Measurements from ENCODE around the gene THSD7A. TPM values are rescaled to one million over a fixed set of nuclear protein-coding genes. Genes with fewer than 3 reads are reported as not detected.

THSD7A gene
- total and polyA plus RNA-seq, 9 of the 15 experiments (the other 6 are each of a cell fraction or from before 2014, with no cell fraction given), result 0.01 to 0.02 TPM; not detected in 7

DNA sequence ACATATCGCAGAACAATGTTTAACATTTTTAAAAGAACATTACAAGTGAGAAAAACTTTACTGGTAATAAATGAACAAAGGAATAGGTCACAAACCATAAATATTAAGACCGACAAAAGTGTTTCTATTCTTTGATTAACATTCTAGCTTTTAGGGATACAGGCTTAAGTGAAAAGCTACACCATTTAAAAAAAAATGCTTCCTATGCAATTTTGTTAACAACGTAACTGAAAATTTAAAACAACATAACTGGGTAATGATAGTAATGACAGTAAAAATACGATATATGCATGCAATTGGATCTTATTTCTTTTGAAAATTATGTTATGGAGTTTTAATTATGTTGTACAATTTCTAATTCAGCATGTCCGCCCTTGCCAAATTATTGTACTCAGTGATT is 49.7 kb upstream of the THSD7A start:
- BruUV-seq (replicated peaks), result no TSS peak
- no peak overlapping the region for H3K27ac ChIP-seq (ENCODE audit: extremely low read depth, low read depth, low read length)
- peaks cover 2% of the 10 kb centered on the region; the same call in 1 of the 2 replicates for H3K9me3 ChIP-seq (replicated peaks; ENCODE audit: control insufficient read depth, insufficient read depth, low read depth, low read length)
- no peaks in the 10 kb centered on the region for H4K20me1 ChIP-seq (replicated peaks; ENCODE audit: control insufficient read depth, insufficient read depth, low read length)
- ChIA-PET POLR2A (no interaction called here), CTCF (ENCODE audit: low intra/inter-chr PET ratio) (no interaction called here)
- no peak overlapping the region for H3K9ac ChIP-seq (ENCODE audit: insufficient read depth in 1 of 2, low read depth in 2 of 2, low read length in 2 of 2)
- no peak overlapping the region for H3K4me3 ChIP-seq
- ATAC-seq, result no peak
- no peak overlapping the region for H2AFZ ChIP-seq (ENCODE audit: low read depth, low read length)
- H3K79me2 ChIP-seq (ENCODE audit: control insufficient read depth, insufficient read depth, low read length), result no peaks in the 10 kb centered on the region
- intact Hi-C loops (cut with micrococcal nuclease), result no loop called here
- H3K27me3 ChIP-seq (ENCODE audit: control insufficient read depth in 2 of 2, insufficient read depth in 2 of 2, low read length in 2 of 2), result no peaks in the 10 kb centered on the region
- no peak for DNase-seq (ENCODE audit: extremely low read depth in 1 of 4, low spot score in 3 of 4)
- H3K9me1 ChIP-seq (ENCODE audit: control insufficient read depth, insufficient read depth, low read length), result no peaks in the 10 kb centered on the region
- in situ Hi-C loops (cut with MboI), result no loop called here
- H3K4me1 ChIP-seq (replicated peaks in 1 of 2; ENCODE audit: control insufficient read depth in 2 of 2, insufficient read depth in 2 of 2, low read length in 2 of 2), result no peaks in the 10 kb centered on the region
- no peak for FAIRE-seq
- no peaks in the 10 kb centered on the region for H3K36me3 ChIP-seq (ENCODE audit: control insufficient read depth, insufficient read depth, low read length)
- no peak overlapping the region for H3K4me2 ChIP-seq (ENCODE audit: insufficient read depth, low read length)
- TF ChIP-seq MAFG (tag; conservative IDR thresholded peaks at IDR 0.05) (0 out of 2 replicates have a peak, but pooled peaks have one; percentile 12), U2AF1 (optimal IDR thresholded peaks at IDR 0.05; ENCODE audit: low read depth, low read length) (no peak), C11orf30 (IDR thresholded peaks at IDR 0.05; ENCODE audit: low read depth) (0 out of 2 replicates have a peak, but pooled peaks have one; percentile 21), ZNF316 (IDR thresholded peaks at IDR 0.05) (0 out of 2 replicates have a peak, but pooled peaks have one; percentile 47), E2F8 (IDR thresholded peaks at IDR 0.05; ENCODE audit: low read depth, partially characterized antibody) (no peak)
- 2% methylated on average over 5 of the region's 5 CpGs for WGBS (ENCODE audit: insufficient coverage, low coverage, missing lambda C conversion rate)
